GM23248 (cell line): ENCODE data around the gene SLC9A9.

Experiments used
- EZH2 ChIP-seq: fragments of 200-600 bp; sonication (generic); IDR thresholded peaks from 2 replicates; pipeline ENCODE4 v1.6.1; 2018; ENCODE audit warnings: antibody characterized with exemption, mild to moderate bottlenecking; ENCODE audit not compliant: insufficient read depth, poor library complexity, severe bottlenecking
- EZH2phosphoT487 ChIP-seq: fragments of 200-600 bp; sonication (generic); IDR thresholded peaks from 2 replicates; pipeline ENCODE4 v1.6.1; 2018; ENCODE audit warnings: antibody characterized with exemption, moderate library complexity, mild to moderate bottlenecking, low read depth; ENCODE audit not compliant: insufficient read depth

DNA sequence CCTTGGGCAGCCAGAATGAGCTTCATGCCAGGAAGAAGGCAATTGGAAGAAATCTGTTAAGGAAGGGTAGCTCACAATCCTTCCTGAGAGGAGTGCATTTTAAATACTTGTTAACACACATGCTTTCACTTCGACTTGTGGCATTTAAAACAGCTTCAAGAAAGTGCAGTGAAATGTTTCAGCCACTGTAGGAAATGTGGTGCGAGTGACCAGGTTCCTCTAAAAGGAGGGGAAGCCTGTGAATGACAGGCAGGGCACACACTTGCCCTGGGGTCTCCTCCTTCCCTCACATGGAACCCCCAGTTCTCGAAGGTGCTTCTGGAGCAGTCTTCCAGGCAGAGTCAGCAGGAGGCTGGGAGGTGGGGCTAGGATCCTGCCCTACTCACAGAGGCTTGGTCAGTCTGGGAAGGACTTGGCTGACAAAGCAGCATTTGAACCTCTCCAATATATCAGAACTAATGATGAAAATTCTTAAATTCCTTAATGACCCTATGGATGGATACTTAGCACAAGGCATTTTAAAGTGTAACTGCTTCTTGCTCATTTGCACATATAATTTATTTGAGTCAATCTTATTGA, 370.1 kb downstream of the SLC9A9 start:
- TF ChIP-seq EZH2 (no peak), EZH2phosphoT487 (no peak)
